Thyroid gland (tissue), 4 donors: ENCODE results near the gene CCDC197. TPM values are rescaled to one million over a fixed set of nuclear protein-coding genes. Genes with fewer than 3 reads are reported as not detected.
A peak's percentile ranks its signal among the peaks of the same experiment; 100 is the strongest.

Experiments
- DNase-seq, 2 donors: peaks; one replicate each; pipeline ENCODE4 v3.0.0-alpha.2; 2019
- H3K27ac ChIP-seq, 3 donors: fragments of 200-600 bp; sonication (generic); 1 replicate in 2 of 3; 2 replicates in 1 of 3; pipeline ENCODE4 v1.5.1; 2016 to 2019; ENCODE audit warnings: mild to moderate bottlenecking in 1 of 3, moderate library complexity in 1 of 3
- H3K27me3 ChIP-seq: fragments of 200-600 bp; sonication (generic); one replicate; pipeline ENCODE4 v1.5.1; 2019
- H3K36me3 ChIP-seq, 2 donors: fragments of 200-600 bp; sonication (generic); one replicate each; pipeline ENCODE4 v1.5.1; 2016 to 2019
- H3K4me1 ChIP-seq, 2 donors: fragments of 200-600 bp; sonication (generic); one replicate each; pipeline ENCODE4 v1.5.1; 2017 to 2019
- H3K4me3 ChIP-seq, 3 donors: fragments of 200-600 bp; sonication (generic); replicated peaks in 1 of 3; 1 replicate in 2 of 3; 2 replicates in 1 of 3; pipeline ENCODE4 v1.5.1; 2016; ENCODE audit warnings: mild to moderate bottlenecking in 1 of 3
- H3K9me3 ChIP-seq: fragments of 200-600 bp; sonication (generic); one replicate; pipeline ENCODE4 v1.5.1; 2017
- CTCF ChIP-seq, 6 experiments: fragments of 200-600 bp in 3 of 6; fragments of 450-650 bp in 3 of 6; sonication (generic) in 3 of 6; IDR thresholded peaks; one replicate each; pipeline ENCODE4 v1.5.1; 2016 to 2019; ENCODE audit warnings: antibody characterized with exemption in 6 of 6, mild to moderate bottlenecking in 2 of 6, inconsistent platforms in 1 of 6, moderate library complexity in 1 of 6
- POLR2A ChIP-seq, 2 donors: fragments of 450-650 bp; IDR thresholded peaks; one replicate each; pipeline ENCODE4 v1.6.1; 2017; ENCODE audit warnings: antibody characterized with exemption in 2 of 2, mild to moderate bottlenecking in 2 of 2, moderate library complexity in 1 of 2
- WGBS, 2 donors: methylation state at CpG; one replicate each; pipeline ENCODE4 v1.1.5; 2017; 5-methylcytosine and 5-hydroxymethylcytosine counted together
- intact Hi-C: fragments of 100-400 bp; cut with DNase I; formaldehyde crosslinking; loops from one replicate; pipeline ENCODE4 v1.15.1; 2023
- total RNA-seq, 4 donors: library from RNA; depleted of rRNA; stranded (reverse); fragments of >200 nt; gene quantifications; one replicate each; pipeline ENCODE4 v1.2.3, GENCODE V29; 2016

CCDC197 gene
- total RNA-seq, 4 donors from 2014 or later, result not detected

GRCh38 chr14:94042433-94043091 is 45.5 kb downstream of the CCDC197 start:
- 64 to 81% methylated on average over 8 to 11 of the region's 12 CpGs for WGBS, 2 donors
- no peaks in the 10 kb centered on the region for H3K9me3 ChIP-seq
- DNase-seq, result peak; percentile 17 to 20
- H3K27me3 ChIP-seq, result no peaks in the 10 kb centered on the region
- TF ChIP-seq CTCF (IDR thresholded peaks at IDR 0.05) (no peak), POLR2A (IDR thresholded peaks at IDR 0.05) (no peak)
- intact Hi-C loops, result no loop called here
- H3K4me1 ChIP-seq, result peaks cover 0 to 12% of the 10 kb centered on the region in 2 donors
- no peak overlapping the region for H3K27ac ChIP-seq
- H3K4me3 ChIP-seq, result no peak overlapping the region
- peaks cover 16 to 18% of the 10 kb centered on the region in 2 donors for H3K36me3 ChIP-seq

GRCh38 chr14:94043111-94043755 is 46.1 kb downstream of the CCDC197 start:
- no peak for DNase-seq
- no peaks in the 10 kb centered on the region for H3K9me3 ChIP-seq
- H3K27me3 ChIP-seq, result no peaks in the 10 kb centered on the region
- peaks cover 0 to 12% of the 10 kb centered on the region in 2 donors for H3K4me1 ChIP-seq
- no peak overlapping the region for H3K4me3 ChIP-seq
- intact Hi-C loops, result no loop called here
- TF ChIP-seq CTCF (IDR thresholded peaks at IDR 0.05), result no peak
- no peak for TF ChIP-seq POLR2A (IDR thresholded peaks at IDR 0.05)
- no peak overlapping the region for H3K27ac ChIP-seq
- WGBS, 2 donors, result 94 to 95% methylated on average over 9 to 11 of the region's 13 CpGs
- H3K36me3 ChIP-seq, result peaks cover 21 to 24% of the 10 kb centered on the region in 2 donors

GRCh38 chr14:94043756-94044475 is 46.8 kb downstream of the CCDC197 start:
- WGBS, 2 donors, result 93 to 94% methylated on average over 13 to 14 of the region's 14 CpGs
- H3K36me3 ChIP-seq, result peaks cover 28 to 31% of the 10 kb centered on the region in 2 donors
- DNase-seq, result no peak

GRCh38 chr14:94044476-94045091 is 47.5 kb downstream of the CCDC197 start:
- H3K36me3 ChIP-seq, result peaks cover 35 to 38% of the 10 kb centered on the region in 2 donors
- intact Hi-C loops, result no loop called here
- H3K4me1 ChIP-seq, result peaks cover 0 to 12% of the 10 kb centered on the region in 2 donors
- no peak for DNase-seq
- H3K27me3 ChIP-seq, result no peaks in the 10 kb centered on the region
- H3K9me3 ChIP-seq, result no peaks in the 10 kb centered on the region
- TF ChIP-seq POLR2A (IDR thresholded peaks at IDR 0.05) (no peak), CTCF (IDR thresholded peaks at IDR 0.05) (no peak)
- 92 to 94% methylated on average over 10 to 19 of the region's 20 CpGs for WGBS, 2 donors
- H3K27ac ChIP-seq, result no peak overlapping the region
- H3K4me3 ChIP-seq, result no peak overlapping the region

More at GRCh38 chr14:94043756-94044475, 46.8 kb downstream of the CCDC197 start:
- Histone ChIP-seq H3K27ac (no peak overlapping the region), H3K27me3 (no peaks in the 10 kb centered on the region), H3K4me3 (no peak overlapping the region), H3K9me3 (no peaks in the 10 kb centered on the region), H3K4me1 (peaks cover 0 to 12% of the 10 kb centered on the region in 2 donors)
- intact Hi-C loops, result no loop called here
- TF ChIP-seq POLR2A (IDR thresholded peaks at IDR 0.05), result no peak

- H3K9me3 ChIP-seq, result no peaks in the 10 kb centered on the region
- DNase-seq, result no peak
- no peaks in the 10 kb centered on the region for H3K27me3 ChIP-seq
- intact Hi-C loops, result no loop called here
- H3K27ac ChIP-seq, result no peak overlapping the region
- WGBS, 2 donors, result 92 to 97% methylated on average over 8 of the region's 8 CpGs
- TF ChIP-seq POLR2A (IDR thresholded peaks at IDR 0.05) (no peak), CTCF (IDR thresholded peaks at IDR 0.05) (no peak)
- no peak overlapping the region for H3K4me3 ChIP-seq
- peaks cover 40 to 43% of the 10 kb centered on the region in 2 donors for H3K36me3 ChIP-seq
- peaks cover 0 to 12% of the 10 kb centered on the region in 2 donors for H3K4me1 ChIP-seq
Measured at GRCh38 chr14:94045101-94045500, 48.0 kb downstream of the CCDC197 start.
